Measurements from ENCODE around the gene GUSB. TPM values are rescaled to one million over a fixed set of nuclear protein-coding genes. Genes with fewer than 3 reads are reported as not detected.

Gene GUSB
- total and polyA plus RNA-seq, 2 of the 8 experiments (the other 6 are each of a cell fraction or from before 2014, with no cell fraction given), result 43.6 to 71.3 TPM

DNA sequence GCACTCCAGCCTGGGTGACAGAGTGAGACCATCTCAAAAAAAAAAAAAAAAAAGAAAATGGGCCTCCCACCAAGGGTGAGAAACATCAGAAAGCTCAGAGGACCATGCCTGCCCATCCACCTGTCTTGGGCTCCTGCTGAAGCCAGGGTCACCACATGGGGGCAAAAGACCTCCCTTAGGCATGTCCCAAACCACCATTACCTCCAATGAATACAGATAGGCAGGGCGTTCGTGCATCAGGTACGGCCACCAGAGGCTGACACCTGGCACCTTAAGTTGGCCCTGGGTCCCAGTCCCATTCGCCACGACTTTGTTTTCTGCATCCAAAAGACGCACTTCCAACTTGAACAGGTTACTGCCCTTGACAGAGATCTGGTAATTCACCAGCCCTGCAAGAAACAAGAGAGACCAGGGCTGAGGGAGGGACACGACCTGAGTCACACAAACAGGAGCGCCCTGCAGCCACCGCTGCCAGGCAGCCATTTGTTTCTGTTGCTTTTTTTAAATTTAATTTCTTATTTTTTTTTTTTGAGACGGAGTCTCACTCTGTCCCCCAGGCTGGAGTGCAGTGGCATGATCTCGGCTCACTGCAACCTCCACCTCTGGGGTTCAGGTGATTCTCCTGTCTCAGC, 6.1 kb downstream of the GUSB start:
- no peak overlapping the region for H3K23ac ChIP-seq (ENCODE audit: insufficient read length)
- ChIA-PET CTCF (ENCODE audit: partially characterized antibody) (no interaction called here), POLR2A (ENCODE audit: partially characterized antibody) (interaction anchor here (0.7 to 2.6 kb wide), 3 partner anchors 10 to 24 kb away, joined by 3 to 8 read pairs (median 4); no protein-coding TSS in a partner anchor)
- peaks cover 23 to 49% (median 34%) of the 10 kb centered on the region in 4 experiments; a peak in 7 of 8 replicates for H3K36me3 ChIP-seq (ENCODE audit: control insufficient read depth in 2 of 4, insufficient read depth in 4 of 4, low read length in 3 of 4)
- H2AFZ ChIP-seq (ENCODE audit: low read length), result no peak overlapping the region
- no peak overlapping the region for H2BK15ac ChIP-seq (ENCODE audit: low read length)
- H4K5ac ChIP-seq (ENCODE audit: insufficient read length, low read depth, low read length), result no peak overlapping the region
- no peaks in the 10 kb centered on the region for H3K9me3 ChIP-seq (ENCODE audit: insufficient read depth in 2 of 2, low read depth in 1 of 2, low read length in 1 of 2)
- no peak overlapping the region; the same call in 1 of the 2 replicates for H4K8ac ChIP-seq (ENCODE audit: extremely low read depth, insufficient read depth, low read length)
- no peak overlapping the region for H2BK120ac ChIP-seq (replicated peaks; ENCODE audit: low read depth, low read length)
- no peak overlapping the region for H3K4me2 ChIP-seq (ENCODE audit: insufficient read depth in 1 of 2, low read depth in 2 of 2, low read length in 2 of 2)
- peaks cover 0 to 9% of the 10 kb centered on the region in 2 experiments; a peak in 2 of 4 replicates for H3K79me2 ChIP-seq (ENCODE audit: control insufficient read depth in 1 of 2, insufficient read depth in 2 of 2, low read length in 2 of 2)
- H4K20me1 ChIP-seq (replicated peaks in 1 of 2; ENCODE audit: control insufficient read depth in 1 of 2, insufficient read depth in 2 of 2, low read length in 2 of 2), result peaks cover 7 to 21% of the 10 kb centered on the region in 2 experiments
- no peak overlapping the region for H3K14ac ChIP-seq (ENCODE audit: insufficient read length)
- DNase-seq (ENCODE audit: low read depth in 1 of 2, low spot score in 2 of 2) (no peak), FAIRE-seq (no peak)
- no peak overlapping the region for H2AK5ac ChIP-seq (ENCODE audit: low read depth, low read length)
- no peak overlapping the region for H4K91ac ChIP-seq (replicated peaks; ENCODE audit: insufficient read length, low read length)
- no peak overlapping the region for H3K4me3 ChIP-seq (ENCODE audit: extremely low read depth in 1 of 4, insufficient read depth in 2 of 4, low read depth in 3 of 4, low read length in 4 of 4)
- no peak overlapping the region for H3K18ac ChIP-seq (ENCODE audit: extremely low read depth, low read length)
- H3K9ac ChIP-seq (replicated peaks in 1 of 4; ENCODE audit: extremely low read depth in 1 of 4, low read depth in 3 of 4, low read length in 3 of 4), result no peak overlapping the region
- no peak overlapping the region for H2BK20ac ChIP-seq (ENCODE audit: low read length)
- H3K56ac ChIP-seq (replicated peaks; ENCODE audit: insufficient read length, low read depth, low read length), result no peak overlapping the region
- no peaks in the 10 kb centered on the region for H3K27me3 ChIP-seq (replicated peaks in 1 of 4; ENCODE audit: control insufficient read depth in 3 of 4, extremely low read depth in 1 of 4, insufficient read depth in 3 of 4, low read length in 3 of 4)
- 97% methylated on average over 11 of the region's 11 CpGs; no CpG with 5 or more reads in 1 of the 2 experiments for WGBS, 2 experiments (ENCODE audit: extremely low coverage in 1 of 2, insufficient coverage in 1 of 2, insufficient read length in 1 of 2, insufficient replicate concordance in 2 of 2, low coverage in 1 of 2, low lambda C conversion rate in 2 of 2, missing lambda C conversion rate in 1 of 2)
- H2BK12ac ChIP-seq (ENCODE audit: low read depth, low read length), result no peak overlapping the region
- H2BK5ac ChIP-seq (ENCODE audit: low read depth, low read length), result no peak overlapping the region
- H3K79me1 ChIP-seq (ENCODE audit: low read depth, low read length), result no peaks in the 10 kb centered on the region; the same call in none of the 2 replicates
- H3K23me2 ChIP-seq (ENCODE audit: low read depth, low read length), result no peaks in the 10 kb centered on the region
- no peak overlapping the region for H3K4ac ChIP-seq (replicated peaks; ENCODE audit: insufficient read length, low read depth, low read length)
- H3K27ac ChIP-seq (ENCODE audit: low read depth, low read length), result no peak overlapping the region
- peaks cover 0 to 6% (median 2%) of the 10 kb centered on the region in 4 experiments; a peak in 3 of 7 replicates for H3K4me1 ChIP-seq (replicated peaks in 1 of 4; ENCODE audit: control insufficient read depth in 3 of 4, insufficient read depth in 4 of 4, low read length in 3 of 4)
- TF ChIP-seq CREB1 (IDR thresholded peaks at IDR 0.05), result no peak
- no peak for TF ChIP-seq POU5F1 (IDR thresholded peaks at IDR 0.05; ENCODE audit: low read depth, low read length)
- no peak for TF ChIP-seq RNF2 (IDR thresholded peaks at IDR 0.05; ENCODE audit: borderline replicate concordance, low read depth, low read length, missing control alignments, poor library complexity, severe bottlenecking)
- TF ChIP-seq CEBPB (IDR thresholded peaks at IDR 0.05; ENCODE audit: low read depth, low read length), result no peak
- TF ChIP-seq RAD21 (IDR thresholded peaks at IDR 0.05 in 1 of 2, conservative IDR thresholded peaks at IDR 0.05 in 1 of 2; ENCODE audit: low read depth in 2 of 2, low read length in 2 of 2), result peak in 1 of 2 experiments; percentile 14; a peak in 1 of 4 replicates
- no peak for TF ChIP-seq BACH1 (IDR thresholded peaks at IDR 0.05; ENCODE audit: low read length)
- no peak for TF ChIP-seq POLR2AphosphoS5 (IDR thresholded peaks at IDR 0.05; ENCODE audit: low read depth, low read length)
- TF ChIP-seq, protein P1, sequence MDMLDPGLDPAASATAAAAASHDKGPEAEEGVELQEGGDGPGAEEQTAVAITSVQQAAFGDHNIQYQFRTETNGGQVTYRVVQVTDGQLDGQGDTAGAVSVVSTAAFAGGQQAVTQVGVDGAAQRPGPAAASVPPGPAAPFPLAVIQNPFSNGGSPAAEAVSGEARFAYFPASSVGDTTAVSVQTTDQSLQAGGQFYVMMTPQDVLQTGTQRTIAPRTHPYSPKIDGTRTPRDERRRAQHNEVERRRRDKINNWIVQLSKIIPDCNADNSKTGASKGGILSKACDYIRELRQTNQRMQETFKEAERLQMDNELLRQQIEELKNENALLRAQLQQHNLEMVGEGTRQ (IDR thresholded peaks at IDR 0.05; ENCODE audit: low read length), result no peak

Data from H1 (cell line).